SKM-1 treated with dmso at 0.1 percent for 144 hours (cell line): ENCODE results near the gene GAPDHS.

Experiments
- DNase-seq: peaks from one replicate; lab custom pipeline; 2025; ENCODE audit not compliant: unreplicated experiment; lab: John Stamatoyannopoulos, UW

Gene GAPDHS

DNA sequence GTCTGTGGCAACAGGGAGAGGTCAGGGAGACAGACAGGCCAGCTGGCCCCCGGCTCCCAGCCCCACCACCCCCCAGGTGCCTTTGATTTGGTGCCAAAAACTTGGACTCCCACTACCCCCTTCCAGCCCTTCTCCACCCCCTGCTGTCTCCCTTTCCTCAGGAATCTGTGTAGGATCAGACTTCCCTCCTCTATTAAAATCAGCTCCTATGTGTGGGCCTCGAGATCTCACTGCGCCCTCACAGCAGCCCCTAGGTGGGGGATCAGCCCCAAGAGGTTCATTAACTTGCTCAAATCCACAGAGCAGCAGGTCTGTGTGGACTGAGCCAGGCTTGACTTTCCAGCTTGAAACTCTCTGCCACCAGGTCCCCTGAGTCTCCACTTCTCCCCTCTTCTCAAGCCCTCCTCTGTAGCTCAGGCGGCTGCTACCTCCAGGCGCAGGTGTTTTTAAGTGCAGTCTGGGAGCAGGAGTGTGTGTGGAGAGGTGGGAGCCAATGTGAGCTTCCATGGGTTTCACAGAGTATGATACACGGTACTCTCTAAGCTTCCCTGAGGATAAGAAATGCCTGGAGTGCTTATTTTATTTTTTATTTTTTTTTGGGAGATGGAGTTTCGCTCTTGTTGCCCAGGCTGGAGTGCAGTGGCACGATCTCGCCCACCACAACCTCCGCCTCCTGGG, 1.7 kb downstream of the GAPDHS start:
- no peak for DNase-seq

DNA sequence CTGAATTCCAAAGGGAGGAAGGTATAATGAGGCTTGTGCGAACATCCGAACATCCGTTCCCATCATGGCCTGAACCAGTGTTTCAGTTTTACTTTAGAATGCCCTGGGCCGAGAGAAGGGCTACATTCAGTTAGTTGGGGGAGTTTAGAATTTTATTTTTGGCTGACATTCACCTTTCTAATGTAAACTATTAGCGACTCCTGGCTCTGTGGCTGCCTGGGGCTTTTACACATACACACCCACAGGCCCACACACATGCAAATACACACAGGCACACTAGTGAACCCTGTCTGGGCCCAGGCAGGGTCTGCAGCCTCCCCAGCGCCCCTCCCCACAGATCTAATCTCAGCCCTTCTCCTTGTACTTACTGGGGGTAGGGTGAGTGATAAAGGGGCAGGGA, 6.1 kb downstream of the GAPDHS start:
- no peak for DNase-seq

DNA sequence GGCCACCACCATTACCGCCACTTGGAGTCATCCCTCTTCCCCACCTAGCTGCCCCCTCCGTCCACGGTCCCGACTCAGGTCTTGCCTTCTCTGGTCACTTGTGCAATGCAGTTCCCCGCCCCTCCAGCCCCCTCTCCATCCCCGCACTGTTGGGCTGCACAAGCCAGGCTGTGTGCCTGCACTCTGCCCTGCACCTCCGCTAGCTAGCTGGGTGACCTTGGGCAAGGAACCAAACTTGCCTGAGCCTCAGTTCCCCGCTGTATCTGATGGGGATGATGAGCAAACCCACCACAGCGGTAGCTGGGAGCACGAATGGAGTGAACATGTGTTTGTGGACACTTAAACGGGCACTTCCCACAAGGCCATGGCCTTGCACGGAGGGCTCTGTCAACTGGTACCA, 6.6 kb downstream of the GAPDHS start:
- no peak for DNase-seq

DNA sequence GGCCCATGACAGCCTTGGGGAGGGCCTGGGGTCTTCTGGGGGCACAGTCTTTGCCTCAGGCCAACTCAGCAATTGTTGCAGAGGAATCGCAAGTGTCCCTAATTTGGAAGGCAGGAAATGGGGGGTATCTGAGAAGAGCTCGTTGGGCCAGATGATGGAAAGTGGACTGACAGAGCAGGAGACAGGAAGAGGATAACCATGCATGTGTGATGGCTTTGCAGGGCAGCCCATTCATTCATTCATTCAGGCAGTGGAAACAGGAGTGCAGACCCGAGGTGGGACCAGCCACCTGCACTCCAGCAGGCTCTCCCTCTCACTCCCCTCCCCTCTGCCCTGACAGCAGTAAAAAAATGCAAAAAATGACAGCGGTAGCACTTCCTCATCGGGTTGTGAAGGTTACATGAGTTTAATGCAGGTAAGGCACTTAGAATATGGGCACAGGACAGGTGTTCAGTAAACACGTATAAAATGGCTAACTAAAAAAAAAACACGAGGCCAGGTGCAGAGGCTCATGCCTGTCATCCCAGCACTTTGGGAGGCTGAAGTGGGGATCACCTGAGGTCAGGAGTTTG, 7.2 kb downstream of the GAPDHS start:
- DNase-seq = no peak

DNA sequence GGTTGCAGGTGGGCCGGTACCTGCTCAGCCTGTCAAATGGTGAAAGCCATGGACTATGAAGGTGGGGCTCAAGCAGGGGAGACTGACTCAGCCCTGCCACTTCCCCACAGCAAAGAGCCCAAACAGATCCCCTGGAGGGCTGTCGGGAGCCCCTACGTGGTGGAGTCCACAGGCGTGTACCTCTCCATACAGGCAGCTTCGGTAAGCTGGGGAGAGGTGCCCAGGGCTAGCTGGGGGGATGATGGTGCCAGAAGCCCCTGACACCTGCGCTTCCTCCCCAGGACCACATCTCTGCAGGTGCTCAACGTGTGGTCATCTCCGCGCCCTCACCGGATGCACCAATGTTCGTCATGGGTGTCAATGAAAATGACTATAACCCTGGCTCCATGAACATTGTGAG, 9.0 kb downstream of the GAPDHS start:
- no peak for DNase-seq

DNA sequence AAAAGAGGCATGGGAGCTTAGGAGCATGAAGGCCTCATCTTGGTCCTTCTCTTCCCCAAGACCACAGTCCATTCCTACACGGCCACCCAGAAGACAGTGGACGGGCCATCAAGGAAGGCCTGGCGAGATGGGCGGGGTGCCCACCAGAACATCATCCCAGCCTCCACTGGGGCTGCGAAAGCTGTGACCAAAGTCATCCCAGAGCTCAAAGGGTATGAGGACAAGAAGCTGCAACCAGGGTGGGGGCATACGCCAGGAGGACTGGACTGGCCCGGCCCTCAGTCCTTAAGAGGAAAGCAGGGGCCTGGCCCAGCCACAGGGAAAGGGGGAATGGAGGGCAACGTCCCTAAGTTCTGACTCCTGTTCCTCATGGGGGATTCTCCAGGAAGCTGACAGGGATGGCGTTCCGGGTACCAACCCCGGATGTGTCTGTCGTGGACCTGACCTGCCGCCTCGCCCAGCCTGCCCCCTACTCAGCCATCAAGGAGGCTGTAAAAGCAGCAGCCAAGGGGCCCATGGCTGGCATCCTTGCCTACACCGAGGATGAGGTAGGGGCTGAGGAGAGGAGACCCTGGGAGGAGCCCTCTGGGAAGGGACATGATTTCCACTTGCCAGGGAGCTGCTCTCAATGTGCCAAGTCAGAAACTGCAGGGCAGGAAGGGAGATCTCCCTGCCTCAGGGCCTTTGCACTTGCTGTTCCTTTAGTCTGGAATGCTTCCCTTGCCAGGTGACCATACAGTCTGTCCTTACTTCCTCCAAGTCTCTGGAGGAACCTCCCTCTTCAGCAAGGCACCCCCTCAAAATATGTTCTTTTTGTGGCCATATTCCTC, 10.2 kb downstream of the GAPDHS start:
- DNase-seq = no peak

- no peak for DNase-seq
Measured at GRCh38 chr19:35544110-35544802, 11.0 kb downstream of the GAPDHS start.

DNA sequence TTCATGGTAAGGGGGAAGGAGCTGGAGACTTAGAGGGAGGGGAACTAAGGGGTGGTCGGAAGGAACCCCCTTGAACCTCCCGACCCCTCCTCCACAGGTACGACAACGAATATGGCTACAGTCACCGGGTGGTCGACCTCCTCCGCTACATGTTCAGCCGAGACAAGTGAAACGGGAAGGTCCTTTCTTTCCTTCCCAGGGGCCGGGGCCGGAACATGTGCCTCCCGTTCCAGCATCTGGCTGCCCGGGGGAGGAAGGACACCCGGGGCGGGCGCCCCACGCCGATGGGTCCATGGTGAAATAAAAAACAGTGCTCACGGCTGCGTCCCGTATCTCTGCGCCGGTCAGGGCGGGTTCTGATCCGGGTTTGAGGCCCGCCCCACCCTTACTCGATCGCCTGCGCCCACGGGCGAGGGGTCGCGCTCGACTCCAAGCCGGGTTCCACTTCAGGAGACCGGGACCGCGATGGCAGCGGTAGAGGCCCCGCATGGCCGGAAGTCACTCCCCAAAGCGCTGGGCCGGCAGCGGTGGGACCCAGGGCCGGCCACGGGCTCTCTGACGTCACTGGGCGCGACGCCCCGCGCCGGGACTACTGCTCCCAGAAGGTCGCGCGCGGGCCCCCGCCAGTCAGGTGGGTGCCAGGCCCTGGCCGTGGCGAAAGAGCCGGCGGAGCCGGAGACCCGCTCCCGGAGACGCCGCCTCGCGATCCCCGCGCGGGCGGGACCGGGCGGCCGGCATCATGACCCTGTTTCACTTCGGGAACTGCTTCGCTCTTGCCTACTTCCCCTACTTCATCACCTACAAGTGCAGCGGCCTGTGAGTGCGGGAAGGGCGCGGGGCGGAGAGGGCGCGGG, 12.0 kb downstream of the GAPDHS start, which contains the start of gene TMEM147:
Gene TMEM147 (plus strand): TSS at position 626 of the 854 bp plus-strand sequence. CDS start 114 bp downstream, at position 740.
- peak; percentile 89 for DNase-seq

DNA sequence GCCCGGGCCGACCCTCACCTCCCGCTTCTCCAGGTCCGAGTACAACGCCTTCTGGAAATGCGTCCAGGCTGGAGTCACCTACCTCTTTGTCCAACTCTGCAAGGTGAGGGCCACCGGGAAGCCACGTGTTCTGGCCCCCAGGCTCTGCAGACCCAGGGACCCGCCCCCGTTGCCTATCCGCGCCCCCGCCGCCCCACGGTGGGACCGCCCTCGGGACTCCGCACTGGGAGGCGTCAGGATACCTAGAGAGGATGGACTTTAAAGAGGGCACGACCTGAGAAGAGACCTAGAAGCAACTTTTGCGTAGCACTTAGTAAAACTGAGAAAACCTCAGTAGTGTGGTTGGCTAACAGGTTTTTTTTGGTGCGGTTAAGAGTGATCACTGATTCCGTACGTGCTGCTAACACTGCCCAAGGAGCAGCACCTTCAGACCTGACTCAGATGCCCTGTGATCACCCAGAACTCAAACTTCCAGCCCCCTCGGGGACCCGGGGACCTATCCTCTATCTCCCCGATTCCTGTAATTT, 12.7 kb downstream of the GAPDHS start:
- no peak for DNase-seq

- DNase-seq = no peak
Measured at GRCh38 chr19:35546532-35546931, 13.3 kb downstream of the GAPDHS start.

DNA sequence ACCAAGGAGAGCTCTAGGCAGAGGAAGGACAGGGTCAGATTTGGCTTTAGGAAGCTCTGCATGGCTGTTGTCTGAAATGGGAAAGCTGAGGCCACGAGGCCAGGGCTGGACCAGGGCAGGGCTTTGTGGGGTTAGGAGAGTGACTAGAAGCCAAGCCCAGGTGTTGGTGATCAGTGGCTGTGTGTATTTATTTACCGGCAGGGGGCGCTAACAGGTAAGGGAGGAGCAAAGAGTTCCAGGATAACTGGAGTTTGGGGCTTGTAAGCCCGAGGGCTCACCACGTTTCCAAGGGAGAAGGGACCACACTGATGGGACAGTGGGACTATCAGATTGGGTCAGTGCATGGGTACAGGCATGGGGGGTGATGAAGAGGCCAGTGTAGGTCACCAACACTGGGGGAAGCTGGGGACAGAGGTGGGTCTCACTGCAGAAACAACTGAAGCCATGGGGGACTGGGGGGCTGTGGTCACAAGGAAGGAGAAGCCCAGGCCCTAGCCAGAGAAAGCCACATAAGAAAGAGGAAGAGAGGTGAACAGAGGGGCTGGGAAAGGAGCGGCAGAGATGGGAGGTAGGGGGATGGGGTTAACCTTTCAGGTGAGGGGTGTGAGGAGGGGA, 16.0 kb downstream of the GAPDHS start:
- DNase-seq = peak; percentile 31

DNA sequence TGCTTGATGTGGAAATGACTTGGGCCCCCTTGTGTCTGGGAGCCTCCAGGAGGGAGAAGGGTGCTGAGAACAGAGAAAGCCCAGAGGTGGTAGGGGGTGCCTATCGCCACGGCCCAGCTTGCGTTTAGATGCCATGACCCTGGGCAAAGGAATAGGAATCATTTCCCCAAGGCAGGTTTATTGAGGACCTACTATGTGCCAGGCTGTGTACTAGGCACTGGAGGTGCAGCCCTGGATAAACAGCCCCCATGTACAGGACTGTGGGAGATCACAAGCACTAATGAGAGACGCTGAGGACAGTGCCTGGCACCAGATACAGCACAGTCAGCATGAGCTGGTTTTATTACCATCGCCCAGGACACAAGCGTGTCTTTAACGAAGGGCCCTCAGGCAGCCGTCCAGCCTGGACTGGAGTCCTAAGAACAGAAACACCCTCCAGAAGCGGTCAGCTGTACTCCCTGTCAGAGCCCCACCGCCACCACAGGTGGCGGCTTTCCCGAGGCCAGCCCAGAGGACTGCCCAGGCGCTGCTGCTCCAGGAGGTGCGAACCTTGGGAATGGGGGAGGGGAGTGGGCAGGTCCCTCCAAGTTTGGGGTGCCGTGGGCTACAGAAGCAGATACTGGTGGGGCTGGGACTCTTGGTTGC, 16.7 kb downstream of the GAPDHS start:
- DNase-seq = no peak

DNA sequence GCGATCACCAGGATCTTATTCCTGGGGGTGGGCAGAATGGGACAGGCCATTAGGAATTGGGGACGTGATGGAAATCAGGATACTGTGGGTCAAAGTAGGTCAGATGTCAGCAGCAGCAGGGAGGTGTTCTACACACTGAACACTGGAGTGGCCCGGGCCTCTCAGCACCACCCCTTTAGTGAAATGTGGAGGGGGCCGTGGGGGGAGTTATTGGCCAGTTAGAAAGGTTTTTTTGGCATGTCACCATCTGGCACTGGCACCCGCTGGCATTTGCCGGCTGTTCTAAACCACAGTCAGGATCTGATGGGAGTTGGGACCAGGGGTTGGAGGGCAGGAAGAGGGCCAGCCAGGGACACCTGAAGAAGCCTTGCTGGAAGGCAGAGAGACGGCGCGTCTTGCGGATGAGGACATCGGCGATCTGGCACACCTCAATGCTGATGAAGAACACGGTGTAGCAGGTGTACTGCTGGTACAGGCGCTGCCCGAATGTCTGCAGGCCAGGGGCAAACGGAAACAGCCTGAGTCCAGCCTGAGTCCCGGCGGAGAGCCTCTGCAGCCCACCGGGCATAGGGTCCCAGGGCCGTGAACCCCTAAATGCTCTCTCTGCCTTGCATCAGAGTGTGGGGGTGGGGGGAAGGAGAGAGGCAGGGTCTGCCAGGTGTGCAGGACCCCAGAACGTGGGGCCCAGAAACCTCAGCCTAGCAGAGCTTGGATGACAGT, 18.0 kb downstream of the GAPDHS start:
- no peak for DNase-seq

DNA sequence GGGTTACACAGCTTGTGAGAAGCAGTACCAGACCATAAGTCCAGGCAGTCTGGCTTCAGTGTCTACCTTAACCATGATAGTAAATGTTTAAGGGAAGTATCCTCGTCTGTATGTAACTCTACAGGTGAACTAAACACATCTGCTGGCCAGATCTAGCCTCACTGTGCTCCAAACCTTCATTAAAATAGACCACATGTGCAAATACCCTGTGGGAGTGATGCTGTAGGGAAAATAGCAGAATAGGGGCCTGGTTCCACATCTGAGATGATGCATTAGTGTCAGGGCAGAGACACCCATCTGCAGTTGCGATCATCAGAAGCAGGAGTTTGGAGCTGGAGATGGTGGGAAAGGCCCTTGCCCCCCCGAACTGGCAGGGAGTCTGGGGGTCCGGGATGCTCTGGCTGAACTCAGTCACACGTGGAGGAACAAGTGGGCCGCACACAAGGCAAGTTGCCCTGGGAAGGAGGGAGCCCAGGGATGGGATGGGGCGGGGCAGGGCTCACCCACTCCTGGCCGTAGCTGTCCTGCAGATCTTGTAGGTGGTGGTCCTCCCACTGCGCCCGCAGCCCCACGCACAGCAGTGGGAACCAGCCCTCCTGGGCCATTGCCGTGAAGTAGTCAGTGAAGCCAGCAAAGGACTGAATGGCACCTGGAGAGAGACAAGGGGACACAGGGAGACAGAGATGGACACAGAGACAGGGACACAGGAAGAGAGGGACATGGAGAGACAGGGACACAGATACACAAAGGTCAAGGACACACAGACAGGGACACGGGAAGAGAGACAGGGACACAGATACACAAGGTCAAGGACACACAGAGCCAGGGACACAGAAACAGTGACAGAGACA, 19.5 kb downstream of the GAPDHS start:
- DNase-seq = no peak

DNA sequence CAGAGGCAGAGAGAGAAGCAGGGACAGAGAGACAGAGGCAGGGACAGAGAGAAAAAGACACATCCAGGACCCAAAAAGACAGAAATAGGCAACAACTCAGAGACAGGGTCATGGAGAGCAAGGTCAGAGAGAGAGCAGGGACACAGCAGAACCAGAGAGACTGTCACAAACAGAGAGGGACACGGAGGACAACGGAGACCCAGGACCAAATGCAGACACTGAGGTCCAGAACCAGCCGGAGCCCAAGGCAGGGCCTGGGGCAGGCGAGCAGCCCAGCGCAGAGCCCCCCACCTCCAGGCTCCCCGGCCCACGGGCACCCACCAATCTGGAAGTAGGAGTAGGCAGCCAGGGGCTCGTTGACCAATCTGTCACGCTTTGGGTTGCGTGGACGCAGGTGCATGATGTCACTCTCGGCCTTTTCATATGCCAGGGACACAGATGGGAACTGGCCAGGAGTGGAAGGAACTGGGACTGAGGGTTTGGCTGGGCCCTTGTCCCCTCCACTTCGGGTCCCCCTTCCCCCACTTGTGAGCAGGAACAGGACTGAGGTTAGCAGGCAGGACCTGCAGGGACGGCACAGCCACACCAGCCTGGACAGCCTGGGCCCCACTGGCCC, 20.2 kb downstream of the GAPDHS start:
- DNase-seq = no peak

- DNase-seq = no peak
Measured at GRCh38 chr19:35554076-35554475, 20.8 kb downstream of the GAPDHS start.

GRCh38 chr19:35555301-35556005, 22.2 kb downstream of the GAPDHS start:
- DNase-seq = no peak
